NCI-H1417 (cell line): ENCODE data around the gene ADAP1.
"Not testable (repeated sequence)": the region's sequence is repeated elsewhere in the genome, so short reads cannot be mapped to it uniquely, and the experiment has no call there.

Source experiments
- DNase-seq, 3 experiments: peaks; one replicate each; lab custom pipeline; 2025; lab: John Stamatoyannopoulos, UW

Gene ADAP1

DNA sequence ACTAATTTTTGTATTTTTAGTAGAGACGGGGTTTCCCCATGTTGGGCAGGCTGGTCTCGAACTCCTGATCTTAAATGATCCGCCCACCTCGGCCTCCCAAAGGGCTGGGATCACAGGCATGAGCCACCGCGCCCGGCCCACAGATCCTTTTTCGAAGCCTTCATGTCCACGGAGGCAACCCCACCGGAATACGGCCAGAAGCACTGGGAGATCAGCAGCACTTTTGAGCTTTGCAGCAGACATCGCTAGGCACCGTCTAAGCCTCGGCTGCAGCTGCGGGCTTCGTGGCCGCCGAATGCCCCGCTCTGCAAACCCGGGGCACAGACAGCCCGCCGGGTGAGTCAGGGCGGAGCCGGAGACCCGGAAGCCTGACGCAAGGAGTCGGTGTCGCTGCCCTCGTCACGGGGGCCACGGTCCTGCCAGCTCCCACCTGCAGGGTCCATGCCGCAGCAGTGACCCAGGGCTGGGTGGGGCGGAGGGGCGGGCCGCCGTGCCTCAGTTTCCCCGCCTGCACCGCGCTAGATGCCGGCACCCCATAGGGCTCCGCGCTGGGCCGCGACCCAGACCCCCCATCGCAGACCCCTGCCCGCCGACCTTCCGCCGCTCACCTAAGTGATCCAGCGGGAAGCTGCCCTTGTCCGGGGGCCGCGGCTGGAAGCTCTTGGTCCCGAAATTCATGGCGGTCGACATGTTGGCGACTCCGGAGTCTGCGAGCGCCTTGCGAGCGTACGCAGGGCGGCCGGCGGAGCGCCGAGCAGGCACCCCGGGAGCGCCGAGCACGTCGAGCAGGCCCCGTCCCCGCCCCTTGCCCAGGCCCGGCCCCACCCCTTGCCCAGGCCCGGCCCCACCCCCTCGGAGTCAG, 20.6 kb upstream of the ADAP1 start, which contains the start of gene COX19:
Gene COX19, minus strand, starts transcription at position 730 of the 862 bp plus-strand sequence. Its CDS starts 40 bp downstream, at position 690.
- peak; percentile 81 to 88 (median 81) for DNase-seq

DNA sequence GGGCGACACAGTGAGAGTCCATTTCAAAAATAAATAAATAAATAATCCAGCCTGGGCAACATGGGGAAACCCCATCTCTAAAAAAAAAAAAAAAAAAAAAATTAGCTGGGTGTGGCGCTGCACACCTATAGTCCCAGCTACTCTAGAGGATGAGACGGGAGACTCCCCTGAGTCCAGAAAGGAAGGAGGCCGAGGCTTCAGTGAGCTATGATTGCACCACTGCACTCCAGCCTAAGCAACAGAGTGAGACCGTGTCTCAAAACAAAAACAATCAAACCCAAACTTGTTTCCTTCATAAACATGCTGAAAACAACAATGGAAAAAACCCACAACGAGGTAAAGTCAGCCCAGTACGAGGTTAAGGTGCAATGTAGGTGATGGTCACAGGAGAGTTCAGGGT, 19.7 kb upstream of the ADAP1 start:
- DNase-seq = no peak

DNA sequence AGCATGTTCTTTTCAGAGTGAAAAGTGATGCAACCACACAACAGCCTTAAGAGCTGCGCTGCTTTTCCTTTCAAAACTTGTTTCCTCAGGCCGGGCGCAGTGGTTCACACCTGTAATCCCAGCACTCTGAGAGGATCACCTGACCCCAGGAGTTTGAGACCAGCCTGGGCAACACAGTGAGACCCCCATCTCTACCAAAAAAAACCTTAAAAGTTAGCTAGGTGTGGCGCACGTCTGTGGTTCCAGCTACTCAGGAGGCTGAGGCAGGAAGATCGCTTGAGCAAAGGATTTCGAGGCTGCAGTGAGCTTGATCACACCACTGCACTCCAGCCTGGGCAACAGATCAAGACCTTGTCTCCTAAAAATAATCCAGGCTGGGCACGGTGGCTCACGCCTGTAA, 18.8 kb upstream of the ADAP1 start:
- no peak for DNase-seq

DNA sequence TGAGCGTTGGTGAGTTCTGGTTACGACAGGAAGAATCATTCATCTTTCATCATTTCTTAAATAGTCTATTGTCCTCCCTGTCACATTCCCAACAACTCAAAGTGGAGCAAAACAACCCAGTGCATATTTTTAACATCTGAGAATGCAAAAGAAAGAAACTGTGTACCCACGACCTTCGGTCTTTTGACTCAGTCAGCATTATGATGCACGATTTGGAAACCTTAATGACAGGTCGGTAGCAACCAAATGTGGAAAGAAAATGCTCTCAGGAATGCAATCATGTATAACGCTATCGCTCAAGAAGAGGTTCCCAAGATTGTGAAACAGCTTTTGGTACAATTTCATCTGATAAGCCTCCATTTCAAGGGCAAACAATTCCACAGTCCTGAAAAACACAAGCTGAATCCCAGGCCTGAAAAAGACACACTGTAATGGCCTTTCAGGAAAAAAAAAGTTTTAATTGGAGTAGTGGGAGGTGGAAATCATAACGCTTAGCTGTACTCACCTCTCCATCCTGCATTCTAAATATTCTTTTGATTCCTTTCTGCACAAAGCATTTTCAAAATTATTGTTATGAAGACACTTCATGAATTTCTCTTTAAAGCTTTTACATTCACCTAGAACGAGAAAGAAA, 18.3 kb upstream of the ADAP1 start:
- no peak for DNase-seq

DNA sequence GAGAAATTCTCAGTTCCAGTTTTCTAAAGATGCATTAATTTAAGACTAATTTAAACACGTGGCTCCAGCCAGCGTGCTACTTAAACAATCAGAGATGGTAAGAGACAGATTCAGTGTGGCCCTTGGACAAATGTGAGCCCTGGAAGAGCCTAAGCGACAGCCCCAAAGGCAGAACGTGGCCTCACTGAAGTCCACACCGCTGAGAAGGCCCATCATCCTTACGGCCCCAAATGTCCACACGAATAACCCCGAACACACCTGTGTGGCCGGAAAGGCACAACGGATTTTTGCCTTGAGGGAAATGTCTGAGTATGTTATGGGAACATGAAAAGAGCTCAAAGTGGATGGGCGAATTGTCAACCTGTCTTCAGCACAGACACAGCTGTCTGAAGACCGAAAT, 17.6 kb upstream of the ADAP1 start:
- no peak for DNase-seq

DNA sequence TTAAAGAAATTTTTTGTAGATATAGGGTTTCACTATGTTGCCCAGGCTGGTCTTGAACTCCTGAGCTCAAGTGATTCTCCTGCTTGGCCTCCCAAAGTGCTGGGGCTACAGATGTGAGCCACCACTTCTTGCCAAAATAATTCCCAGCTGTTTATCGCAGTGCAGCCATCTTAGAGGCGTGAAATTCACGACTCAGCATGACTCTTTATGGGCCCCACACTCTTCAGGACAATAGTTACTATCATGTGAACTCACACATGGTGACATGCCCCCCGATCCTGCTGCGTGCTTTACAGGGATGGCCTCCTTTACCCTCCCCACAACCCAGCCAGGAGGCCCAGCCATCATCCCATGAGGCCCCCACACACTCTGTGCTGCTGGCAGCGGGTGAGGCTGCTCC, 16.3 kb upstream of the ADAP1 start:
- no peak for DNase-seq

DNA sequence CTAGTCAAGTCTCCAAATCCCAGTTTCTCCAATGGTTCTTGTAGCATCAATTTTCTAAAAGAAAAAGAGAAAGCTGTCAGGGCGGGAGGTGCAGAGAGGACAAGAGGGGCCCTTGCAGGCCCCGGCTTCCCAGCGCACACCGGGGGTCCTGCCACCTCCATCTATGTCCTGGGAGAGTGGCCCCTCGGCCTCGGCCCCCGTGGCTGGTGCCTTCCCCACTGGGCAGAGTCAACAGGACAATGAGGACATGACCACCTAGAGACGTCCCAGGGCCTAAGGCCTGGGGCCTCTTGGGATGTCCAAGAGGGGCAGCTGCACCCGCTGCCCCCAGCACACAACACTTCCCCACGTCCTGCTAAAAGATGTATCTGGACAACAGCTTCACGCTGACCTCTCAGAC, 14.9 kb upstream of the ADAP1 start:
- no peak for DNase-seq

DNA sequence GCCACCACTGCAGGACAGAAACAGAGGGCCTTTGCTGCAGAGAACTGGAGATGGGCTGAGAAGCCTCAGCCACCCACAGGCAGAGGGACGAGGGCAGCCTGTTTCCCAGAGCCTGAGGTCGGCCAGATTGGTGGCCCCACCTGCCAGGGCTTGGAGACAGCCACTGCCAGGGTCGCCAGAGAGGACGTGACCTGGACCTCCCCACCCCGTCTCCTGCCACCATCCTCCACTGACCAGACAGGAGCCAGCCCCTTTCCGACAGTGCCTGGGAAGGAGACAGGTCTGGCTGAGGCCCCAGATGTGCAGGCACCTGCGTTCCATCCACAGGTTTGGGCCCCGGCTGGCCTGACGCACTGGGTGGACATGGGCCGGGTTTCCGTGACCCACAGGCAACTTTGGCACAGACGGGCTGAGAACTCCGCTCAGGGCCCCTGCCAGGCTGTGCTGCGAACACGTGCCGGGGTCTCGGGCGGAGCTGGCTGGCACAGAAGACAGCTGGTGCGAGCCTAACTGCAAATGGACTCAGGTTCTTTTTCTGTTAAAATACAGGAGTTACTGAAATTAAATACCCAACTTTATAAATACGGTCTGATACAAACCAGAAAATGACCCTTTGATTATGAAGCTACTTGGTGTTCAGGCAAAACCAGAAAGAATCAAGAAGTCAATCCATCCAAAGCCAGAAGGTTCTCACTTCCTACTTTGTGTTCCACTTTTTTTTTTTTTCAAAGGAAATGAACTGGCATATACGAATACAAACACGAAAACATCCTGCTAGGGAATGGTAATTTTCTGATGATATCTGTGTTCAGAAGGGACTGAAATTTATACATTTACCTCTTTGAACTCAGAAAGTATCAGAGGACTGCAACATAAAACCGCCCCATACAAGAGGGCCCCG, 14.0 kb upstream of the ADAP1 start:
- DNase-seq = no peak

DNA sequence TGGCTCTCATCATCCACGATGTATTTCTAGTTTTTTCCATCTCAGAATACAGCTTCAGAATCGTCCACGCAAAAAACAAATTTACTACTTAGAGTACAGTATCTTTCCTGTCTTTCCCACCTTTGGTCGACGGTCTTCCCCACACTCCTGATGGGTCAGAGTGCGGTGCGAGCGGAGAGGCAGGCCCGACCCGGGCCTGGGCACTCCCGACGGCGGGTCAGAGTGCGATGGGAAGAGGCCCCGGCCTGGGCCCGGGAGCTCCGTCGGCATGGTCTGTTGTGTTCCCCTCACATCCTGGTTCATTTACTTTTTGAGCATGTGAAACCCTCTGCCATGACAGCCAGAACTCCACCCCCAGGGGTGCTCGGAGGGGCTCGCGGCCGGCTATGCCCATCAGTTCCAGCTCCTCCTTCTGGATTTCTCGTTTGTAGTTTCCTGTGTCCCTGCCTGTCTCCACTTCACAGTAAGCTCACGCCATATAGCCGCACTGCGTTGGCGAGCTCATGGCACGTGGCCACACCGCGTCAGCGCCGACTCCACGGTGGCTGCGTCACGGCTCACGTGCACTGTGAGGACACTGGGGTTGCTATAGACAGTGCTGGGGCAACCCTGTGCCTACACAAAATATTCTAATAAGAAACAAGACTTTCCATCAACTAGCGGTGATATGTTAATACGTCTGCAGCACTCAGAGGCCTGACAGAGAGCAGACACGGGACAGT, 13.0 kb upstream of the ADAP1 start:
- no peak for DNase-seq

DNA sequence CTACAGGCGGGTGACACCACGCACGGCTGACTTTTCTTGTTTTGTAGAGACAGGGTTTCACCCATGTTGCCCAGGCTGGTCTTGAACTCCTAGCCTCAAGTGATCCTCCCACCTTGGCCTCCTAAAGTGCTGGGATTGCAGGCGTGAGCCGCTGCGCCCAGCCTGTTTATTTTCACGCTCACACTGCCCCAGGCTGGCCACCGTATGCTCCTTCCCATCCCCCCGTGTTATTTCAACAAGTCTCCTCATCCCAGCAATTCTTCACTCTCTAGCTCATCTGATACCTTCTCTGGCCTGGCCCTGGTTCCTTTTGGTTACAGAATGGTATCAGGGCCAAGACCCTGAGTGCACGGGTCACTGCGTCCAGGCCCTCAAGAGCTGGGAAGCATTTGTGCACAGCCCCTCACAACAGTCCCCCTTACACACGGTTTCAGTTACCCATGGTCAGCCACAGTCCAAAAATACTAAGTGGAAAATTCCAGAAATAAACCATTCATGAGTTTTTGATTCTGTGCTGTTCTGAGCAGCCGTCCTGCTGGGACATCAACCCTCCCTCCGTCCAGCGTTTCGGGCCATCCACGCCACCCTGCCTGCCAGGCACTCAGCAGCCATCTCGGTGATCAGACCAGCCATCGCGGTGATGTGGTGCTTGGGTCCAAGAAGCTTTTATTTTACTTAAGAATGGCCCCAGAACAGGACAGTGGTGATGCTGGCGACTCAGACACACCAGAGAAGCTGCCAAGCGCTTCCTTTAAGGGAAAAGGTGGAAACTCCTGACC, 12.0 kb upstream of the ADAP1 start:
- no peak for DNase-seq

DNA sequence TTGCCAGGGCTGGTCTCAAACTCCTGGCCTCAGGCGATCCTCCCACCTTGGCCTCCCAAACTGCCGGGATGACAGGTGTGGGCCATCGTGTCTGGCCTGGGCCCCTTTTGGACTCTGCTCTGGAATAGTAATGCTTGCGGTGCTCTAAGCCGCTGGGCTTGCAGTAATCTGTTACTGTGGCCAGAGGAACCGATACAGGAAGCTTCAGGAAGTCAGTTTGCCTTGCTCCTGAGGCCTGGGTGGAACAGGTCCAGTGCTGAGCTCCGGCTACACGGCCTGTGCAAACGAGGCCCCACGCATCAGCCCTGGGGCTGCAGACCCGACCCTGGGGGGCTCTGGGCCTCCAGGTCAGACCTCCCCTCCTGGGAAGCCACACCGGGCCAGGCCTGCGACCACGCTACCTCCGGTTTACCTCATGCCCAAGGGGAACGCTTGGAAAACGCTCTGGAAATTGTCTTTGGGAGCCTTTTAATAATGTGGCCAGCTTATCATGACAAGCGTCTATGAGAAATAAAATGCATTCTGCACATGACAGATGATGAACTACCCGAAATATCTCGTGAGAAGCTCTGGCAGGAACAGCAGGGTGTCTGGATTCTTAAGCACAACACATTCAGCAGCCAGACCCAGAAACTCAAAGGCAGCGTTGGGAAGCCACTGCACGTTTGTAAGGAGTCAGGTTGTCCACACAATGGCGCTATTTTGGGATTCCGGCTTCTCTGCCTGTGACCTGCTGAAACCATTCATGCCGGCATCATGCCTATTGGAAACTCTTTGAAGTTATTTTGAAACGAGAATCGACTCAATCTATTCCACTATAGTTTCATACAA, 10.1 kb upstream of the ADAP1 start:
- no peak for DNase-seq

DNA sequence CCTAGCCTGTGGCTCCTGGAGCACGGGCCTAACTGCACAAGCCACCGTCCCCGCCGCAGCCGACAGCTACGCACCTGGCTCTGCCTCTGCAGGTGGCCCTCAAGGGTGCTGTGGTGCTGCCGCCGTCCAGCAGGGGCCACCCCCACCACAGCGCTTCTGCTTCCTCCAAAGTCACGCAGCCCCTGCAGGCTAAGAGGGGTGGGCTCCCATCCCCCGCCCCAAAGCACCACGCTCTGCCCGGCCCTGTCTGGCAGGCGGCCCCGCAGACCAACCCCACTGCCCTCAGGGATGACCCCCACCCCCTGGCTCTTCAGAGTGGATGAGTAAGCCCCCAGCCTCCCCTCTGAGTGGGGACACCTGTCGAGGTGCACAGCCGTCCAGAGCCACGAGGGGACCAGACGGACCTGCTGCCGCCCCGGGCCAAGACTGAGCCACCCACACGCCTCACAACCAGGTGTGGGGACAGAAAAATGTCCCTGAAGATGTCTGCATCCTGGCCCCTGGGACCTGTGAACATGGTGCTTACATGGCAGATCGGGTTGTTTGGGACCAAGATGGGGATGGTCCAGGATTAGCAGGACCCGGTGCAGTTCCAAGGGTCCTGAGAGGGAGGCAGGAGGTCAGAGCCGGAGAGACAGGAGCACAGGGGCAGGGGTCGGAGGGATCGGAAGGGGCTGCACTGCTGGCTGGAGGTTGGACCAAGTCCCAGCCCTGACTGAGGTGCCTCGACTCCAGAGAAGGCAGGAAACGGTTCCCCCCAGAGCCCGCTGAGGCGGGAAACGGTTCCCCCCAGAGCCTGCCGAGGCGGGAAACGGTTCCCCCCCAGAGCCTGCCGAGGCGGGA, 9.0 kb upstream of the ADAP1 start:
- DNase-seq = peak in 2 of 3 experiments; percentile 55 to 66

DNA sequence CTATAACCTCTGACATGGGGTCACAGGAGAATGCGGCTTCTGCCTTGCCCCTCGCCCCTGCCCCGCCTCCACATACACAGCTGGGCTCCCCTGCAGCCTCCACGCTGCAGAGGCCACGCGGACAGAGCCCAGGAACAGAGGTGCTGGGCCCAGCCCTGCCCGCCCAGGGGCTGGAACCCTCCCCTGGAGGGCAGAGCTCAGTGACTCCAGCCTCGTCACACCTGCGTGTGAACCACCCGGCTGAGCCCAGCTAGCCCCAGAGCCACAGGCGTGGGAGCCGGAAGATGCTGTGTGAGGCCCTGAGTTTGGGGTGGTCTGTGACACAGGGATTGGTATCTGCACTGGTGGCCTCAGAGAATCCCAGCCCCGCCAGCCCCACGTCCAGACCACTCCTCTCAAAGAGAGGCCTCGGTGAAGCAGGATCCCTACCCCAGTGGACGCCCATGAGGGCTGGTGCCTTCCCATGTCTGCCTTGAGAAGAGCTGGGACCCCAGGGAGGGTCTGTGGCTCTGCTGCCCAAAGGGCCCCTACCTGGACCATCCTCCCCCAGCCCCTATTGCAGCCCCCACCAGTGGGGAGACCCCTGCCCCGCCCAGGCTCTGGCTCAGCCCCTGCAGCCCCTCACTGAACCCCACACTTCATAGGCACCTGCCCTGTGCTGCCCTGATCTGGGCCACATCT, 8.1 kb upstream of the ADAP1 start:
- DNase-seq = no peak

DNA sequence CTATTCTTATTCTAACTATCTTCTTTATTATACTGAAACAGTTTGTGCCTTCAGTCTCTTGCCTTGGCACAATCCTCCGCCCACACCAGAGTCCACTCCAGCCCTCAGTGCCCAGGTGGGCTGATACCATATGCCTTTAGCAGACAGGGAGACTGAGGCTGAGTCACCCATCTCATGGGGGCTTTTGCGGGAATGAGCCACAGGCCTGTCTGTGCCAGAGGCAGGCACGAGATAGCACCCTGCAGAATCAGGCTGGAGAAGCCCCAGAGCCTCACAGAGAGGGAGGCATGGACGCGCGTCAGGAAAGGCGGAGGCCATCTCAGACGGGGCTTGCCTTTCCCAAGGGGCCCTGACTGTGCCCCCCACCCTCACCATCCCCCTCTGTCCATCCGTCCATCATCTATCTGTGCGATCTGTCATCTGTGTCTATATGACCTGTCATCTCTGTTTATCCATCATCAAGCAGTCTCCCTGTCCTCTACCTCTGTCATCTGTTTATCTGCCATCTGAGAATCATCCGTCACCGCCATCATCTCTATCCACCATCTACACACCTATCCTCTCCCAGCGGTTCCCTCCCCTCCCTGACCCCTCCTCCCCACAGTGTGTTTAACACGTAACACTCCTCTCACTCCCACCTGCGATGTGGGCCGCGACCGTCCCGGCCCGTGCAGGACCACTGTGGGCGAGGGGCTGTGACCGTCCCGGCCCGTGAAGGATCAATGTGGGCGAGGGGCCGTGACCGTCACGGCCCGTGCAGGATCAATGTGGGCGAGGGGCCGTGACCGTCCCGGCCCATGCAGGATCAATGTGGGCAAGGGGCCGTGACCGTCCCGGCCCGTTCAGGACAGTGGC, 7.3 kb upstream of the ADAP1 start:
- DNase-seq = no peak

DNA sequence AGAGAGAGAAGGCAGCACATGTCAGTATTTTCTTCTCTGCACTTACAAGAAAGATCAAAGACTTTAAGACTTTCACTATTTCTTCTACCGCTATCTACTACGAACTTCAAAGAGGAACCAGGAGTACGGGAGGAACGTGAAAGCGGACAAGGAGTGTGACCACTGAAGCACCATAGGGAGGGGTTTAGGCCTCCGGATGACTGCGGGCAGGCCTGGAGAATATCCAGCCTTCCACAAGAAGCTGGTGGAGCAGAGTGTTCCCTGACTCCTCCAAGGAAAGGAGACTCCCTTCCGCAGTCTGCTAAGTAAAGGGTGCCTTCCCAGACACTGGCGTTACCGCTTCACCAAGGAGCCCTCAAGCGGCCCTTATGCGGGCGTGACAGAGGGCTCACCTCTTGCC, 6.5 kb upstream of the ADAP1 start:
- not testable (repeated sequence) for DNase-seq

DNA sequence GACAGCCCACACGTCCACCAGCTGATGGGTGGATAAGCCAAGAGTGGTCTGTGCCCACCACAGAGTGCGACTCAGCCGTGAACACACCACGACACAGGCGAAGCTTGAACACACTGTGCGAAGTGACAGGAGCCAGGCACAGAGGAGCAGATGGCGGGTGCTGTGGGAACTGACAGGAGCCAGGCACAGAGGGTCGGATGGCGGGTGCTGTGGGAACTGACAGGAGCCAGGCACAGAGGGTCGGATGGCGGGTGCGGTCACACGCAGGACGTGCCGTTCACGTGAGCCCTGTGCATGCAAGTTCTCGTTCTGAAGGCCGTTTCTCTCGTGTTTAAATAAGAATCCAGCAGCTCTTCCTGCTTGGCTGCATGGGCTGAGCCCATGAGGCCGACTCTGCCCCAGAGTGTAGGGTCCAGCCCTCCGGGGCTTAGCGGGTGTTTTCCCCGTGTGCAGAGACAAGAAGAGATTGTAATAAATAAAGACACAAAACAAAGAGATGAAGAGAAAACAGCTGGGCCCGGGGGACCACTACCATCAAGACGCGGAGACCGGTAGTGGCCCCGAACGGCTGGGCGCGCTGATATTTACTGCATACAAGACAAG, 5.9 kb upstream of the ADAP1 start:
- DNase-seq = no peak

DNA sequence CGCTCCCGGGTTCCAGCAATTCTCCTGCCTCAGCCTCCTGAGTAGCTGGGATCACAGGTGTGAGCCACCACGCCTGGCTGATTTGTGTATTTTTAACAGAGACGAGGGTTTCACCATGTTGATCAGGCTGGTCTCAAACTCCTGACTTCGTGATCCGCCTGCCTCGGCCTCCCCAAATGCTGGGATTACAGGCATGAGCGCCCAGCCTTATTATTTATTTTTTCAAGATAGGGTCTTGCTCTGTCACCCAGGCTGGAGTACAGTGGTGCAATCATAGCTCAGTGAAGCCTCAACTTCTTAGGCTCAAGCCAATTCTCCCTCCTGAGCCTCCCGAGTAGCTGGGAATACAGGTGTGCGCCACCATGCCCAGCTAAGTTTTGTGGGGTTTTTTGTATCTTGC, 5.3 kb upstream of the ADAP1 start:
- not testable (repeated sequence) for DNase-seq
